ENCODE measurements around the gene SCN9A.

Gene SCN9A

GRCh38 chr2:166282154-166282553 is 93.6 kb downstream of the SCN9A start:
- Histone ChIP-seq H3K9ac (ENCODE audit: low read depth, low read length) (no peak overlapping the region), H3K9me3 (ENCODE audit: control insufficient read depth, insufficient read depth, low read length) (no peaks in the 10 kb centered on the region), H3K36me3 (ENCODE audit: insufficient read depth, low read length) (no peaks in the 10 kb centered on the region), H3K4me1 (ENCODE audit: insufficient read depth, low read length) (peaks cover 4% of the 10 kb centered on the region)

- H3K36me3 ChIP-seq (ENCODE audit: insufficient read depth, low read length) = no peaks in the 10 kb centered on the region
- no peak overlapping the region for H3K9ac ChIP-seq (ENCODE audit: low read depth, low read length)
- no peaks in the 10 kb centered on the region for H3K4me1 ChIP-seq (ENCODE audit: insufficient read depth, low read length)
- H3K9me3 ChIP-seq (ENCODE audit: control insufficient read depth, insufficient read depth, low read length) = no peaks in the 10 kb centered on the region
Measured at GRCh38 chr2:166278856-166279255, 96.9 kb downstream of the SCN9A start.

GRCh38 chr2:166270376-166270775 is 105.4 kb downstream of the SCN9A start:
- Histone ChIP-seq H3K9me3 (ENCODE audit: control insufficient read depth, insufficient read depth, low read length) (no peaks in the 10 kb centered on the region), H3K9ac (ENCODE audit: low read depth, low read length) (no peak overlapping the region), H3K36me3 (ENCODE audit: insufficient read depth, low read length) (no peaks in the 10 kb centered on the region), H3K4me1 (ENCODE audit: insufficient read depth, low read length) (no peaks in the 10 kb centered on the region)

- H3K9ac ChIP-seq (ENCODE audit: low read depth, low read length) = no peak overlapping the region
- no peaks in the 10 kb centered on the region for H3K4me1 ChIP-seq (ENCODE audit: insufficient read depth, low read length)
- H3K36me3 ChIP-seq (ENCODE audit: insufficient read depth, low read length) = no peaks in the 10 kb centered on the region
- no peaks in the 10 kb centered on the region for H3K9me3 ChIP-seq (ENCODE audit: control insufficient read depth, insufficient read depth, low read length)
Measured at GRCh38 chr2:166269322-166269721, 106.4 kb downstream of the SCN9A start.

GRCh38 chr2:166257859-166258258 is 117.9 kb downstream of the SCN9A start:
- Histone ChIP-seq H3K9me3 (ENCODE audit: control insufficient read depth, insufficient read depth, low read length) (no peaks in the 10 kb centered on the region), H3K36me3 (ENCODE audit: insufficient read depth, low read length) (no peaks in the 10 kb centered on the region), H3K4me1 (ENCODE audit: insufficient read depth, low read length) (no peaks in the 10 kb centered on the region), H3K9ac (ENCODE audit: low read depth, low read length) (no peak overlapping the region)

GRCh38 chr2:166256896-166257295 is 118.8 kb downstream of the SCN9A start:
- no peaks in the 10 kb centered on the region for H3K4me1 ChIP-seq (ENCODE audit: insufficient read depth, low read length)
- no peaks in the 10 kb centered on the region for H3K36me3 ChIP-seq (ENCODE audit: insufficient read depth, low read length)
- H3K9me3 ChIP-seq (ENCODE audit: control insufficient read depth, insufficient read depth, low read length) = no peaks in the 10 kb centered on the region
- no peak overlapping the region for H3K9ac ChIP-seq (ENCODE audit: low read depth, low read length)

- no peaks in the 10 kb centered on the region for H3K36me3 ChIP-seq (ENCODE audit: insufficient read depth, low read length)
- H3K4me1 ChIP-seq (ENCODE audit: insufficient read depth, low read length) = no peaks in the 10 kb centered on the region
- no peaks in the 10 kb centered on the region for H3K9me3 ChIP-seq (ENCODE audit: control insufficient read depth, insufficient read depth, low read length)
- no peak overlapping the region for H3K9ac ChIP-seq (ENCODE audit: low read depth, low read length)
Measured at GRCh38 chr2:166249318-166249717, 126.4 kb downstream of the SCN9A start.

- Histone ChIP-seq H3K36me3 (ENCODE audit: insufficient read depth, low read length) (no peaks in the 10 kb centered on the region), H3K9me3 (ENCODE audit: control insufficient read depth, insufficient read depth, low read length) (no peaks in the 10 kb centered on the region), H3K9ac (ENCODE audit: low read depth, low read length) (no peak overlapping the region), H3K4me1 (ENCODE audit: insufficient read depth, low read length) (no peaks in the 10 kb centered on the region)
Measured at GRCh38 chr2:166246901-166247300, 128.8 kb downstream of the SCN9A start.

GRCh38 chr2:166242309-166242708 is 133.4 kb downstream of the SCN9A start:
- H3K4me1 ChIP-seq (ENCODE audit: insufficient read depth, low read length) = 0 out of 2 replicates have a peak, but pooled peaks cover 4% of the 10 kb centered on the region
- no peaks in the 10 kb centered on the region for H3K36me3 ChIP-seq (ENCODE audit: insufficient read depth, low read length)
- no peaks in the 10 kb centered on the region for H3K9me3 ChIP-seq (ENCODE audit: control insufficient read depth, insufficient read depth, low read length)
- no peak overlapping the region for H3K9ac ChIP-seq (ENCODE audit: low read depth, low read length)

GRCh38 chr2:166240387-166241313 is 135.1 kb downstream of the SCN9A start:
- Histone ChIP-seq H3K9ac (ENCODE audit: low read depth, low read length) (no peak overlapping the region), H3K36me3 (ENCODE audit: insufficient read depth, low read length) (no peaks in the 10 kb centered on the region), H3K9me3 (ENCODE audit: control insufficient read depth, insufficient read depth, low read length) (no peaks in the 10 kb centered on the region), H3K4me1 (ENCODE audit: insufficient read depth, low read length) (0 out of 2 replicates have a peak, but pooled peaks cover 4% of the 10 kb centered on the region)

- no peaks in the 10 kb centered on the region for H3K9me3 ChIP-seq (ENCODE audit: control insufficient read depth, insufficient read depth, low read length)
- H3K4me1 ChIP-seq (ENCODE audit: insufficient read depth, low read length) = 0 out of 2 replicates have a peak, but pooled peaks cover 4% of the 10 kb centered on the region
- no peaks in the 10 kb centered on the region for H3K36me3 ChIP-seq (ENCODE audit: insufficient read depth, low read length)
- no peak overlapping the region for H3K9ac ChIP-seq (ENCODE audit: low read depth, low read length)
Measured at GRCh38 chr2:166239548-166239947, 136.2 kb downstream of the SCN9A start.

GRCh38 chr2:166238176-166238575 is 137.6 kb downstream of the SCN9A start:
- peaks cover 7% of the 10 kb centered on the region; the same call in 1 of the 2 replicates for H3K4me1 ChIP-seq (ENCODE audit: insufficient read depth, low read length)
- H3K9me3 ChIP-seq (ENCODE audit: control insufficient read depth, insufficient read depth, low read length) = no peaks in the 10 kb centered on the region; the same call in 1 of the 2 replicates
- H3K36me3 ChIP-seq (ENCODE audit: insufficient read depth, low read length) = no peaks in the 10 kb centered on the region
- H3K9ac ChIP-seq (ENCODE audit: low read depth, low read length) = no peak overlapping the region

- Histone ChIP-seq H3K36me3 (ENCODE audit: insufficient read depth, low read length) (no peaks in the 10 kb centered on the region), H3K4me1 (ENCODE audit: insufficient read depth, low read length) (peaks cover 4% of the 10 kb centered on the region; the same call in 1 of the 2 replicates), H3K9ac (ENCODE audit: low read depth, low read length) (no peak overlapping the region), H3K9me3 (ENCODE audit: control insufficient read depth, insufficient read depth, low read length) (no peaks in the 10 kb centered on the region; the same call in 1 of the 2 replicates)
Measured at GRCh38 chr2:166234112-166234846, 141.5 kb downstream of the SCN9A start.

GRCh38 chr2:166233244-166233643 is 142.5 kb downstream of the SCN9A start:
- H3K9ac ChIP-seq (ENCODE audit: low read depth, low read length) = no peak overlapping the region
- H3K36me3 ChIP-seq (ENCODE audit: insufficient read depth, low read length) = no peaks in the 10 kb centered on the region
- no peaks in the 10 kb centered on the region; the same call in 1 of the 2 replicates for H3K9me3 ChIP-seq (ENCODE audit: control insufficient read depth, insufficient read depth, low read length)
- H3K4me1 ChIP-seq (ENCODE audit: insufficient read depth, low read length) = peaks cover 3% of the 10 kb centered on the region; the same call in 1 of the 2 replicates
